Endothelial cell (in vitro differentiated cells): ENCODE measurements around the gene CA4. TPM values are rescaled to one million over a fixed set of nuclear protein-coding genes. Genes with fewer than 3 reads are reported as not detected.

Source experiments
- DNase-seq: peaks from one replicate; pipeline ENCODE4 v3.0.0; 2021; ENCODE audit warnings: low spot score
- H3K27ac Mint-ChIP-seq: one replicate; pipeline ENCODE4 v1.8.0; 2021; ENCODE audit warnings: mixed read lengths, inconsistent platforms; ENCODE audit not compliant: unreplicated experiment
- H3K27me3 Mint-ChIP-seq: one replicate; pipeline ENCODE4 v1.8.0; 2021; ENCODE audit warnings: mild to moderate bottlenecking, moderate library complexity, mixed read lengths, inconsistent platforms; ENCODE audit not compliant: unreplicated experiment
- H3K36me3 Mint-ChIP-seq: one replicate; pipeline ENCODE4 v1.8.0; 2021; ENCODE audit warnings: mild to moderate bottlenecking, low read depth, mixed read lengths, inconsistent platforms; ENCODE audit not compliant: unreplicated experiment
- H3K4me1 Mint-ChIP-seq: one replicate; pipeline ENCODE4 v1.8.0; 2021; ENCODE audit warnings: mild to moderate bottlenecking, mixed read lengths, inconsistent platforms; ENCODE audit not compliant: unreplicated experiment
- H3K4me3 Mint-ChIP-seq: one replicate; pipeline ENCODE4 v1.8.0; 2021; ENCODE audit warnings: mild to moderate bottlenecking, mixed read lengths, inconsistent platforms; ENCODE audit not compliant: unreplicated experiment
- H3K9me3 Mint-ChIP-seq: one replicate; pipeline ENCODE4 v1.8.0; 2021; ENCODE audit warnings: mixed read lengths, inconsistent platforms; ENCODE audit not compliant: unreplicated experiment
- CTCF ChIP-seq: fragments of 200-600 bp; sonication (generic); IDR thresholded peaks from one replicate; pipeline ENCODE4 v1.5.0; 2021; ENCODE audit warnings: antibody characterized with exemption; ENCODE audit not compliant: unreplicated experiment
- total RNA-seq: library from RNA; stranded (reverse); fragmentation: NEBNext Ultra II Directional; extraction: Animal tissue kit (Norgen Biotek cat#: 25700); gene quantifications from one replicate; pipeline ENCODE4 v1.2.1, GENCODE V29; 2021; ENCODE audit not compliant: unreplicated experiment

The CA4 gene
- total RNA-seq, 1 donor from 2014 or later, result 8.3 TPM

GRCh38 chr17:60127068-60128064 is 22.4 kb upstream of the CA4 start:
- Mint-ChIP-seq H3K9me3 (no peaks in the 10 kb centered on the region), H3K4me1 (peaks cover 8% of the 10 kb centered on the region), H3K27ac (no peak overlapping the region), H3K27me3 (no peaks in the 10 kb centered on the region), H3K36me3 (no peaks in the 10 kb centered on the region), H3K4me3 (no peak overlapping the region)
- DNase-seq, result no peak
- no peak for TF ChIP-seq CTCF

- Mint-ChIP-seq H3K4me3 (no peak overlapping the region), H3K27me3 (no peaks in the 10 kb centered on the region), H3K27ac (no peak overlapping the region), H3K36me3 (no peaks in the 10 kb centered on the region), H3K4me1 (peaks cover 8% of the 10 kb centered on the region), H3K9me3 (no peaks in the 10 kb centered on the region)
- TF ChIP-seq CTCF, result no peak
- DNase-seq, result no peak
These were observed 21.5 kb upstream of the CA4 start for GRCh38 chr17:60128171-60128859.

GRCh38 chr17:60129164-60129563 is 20.6 kb upstream of the CA4 start:
- no peaks in the 10 kb centered on the region for H3K9me3 Mint-ChIP-seq
- H3K36me3 Mint-ChIP-seq, result no peaks in the 10 kb centered on the region
- no peak overlapping the region for H3K27ac Mint-ChIP-seq
- H3K27me3 Mint-ChIP-seq, result no peaks in the 10 kb centered on the region
- TF ChIP-seq CTCF, result no peak
- DNase-seq, result no peak
- H3K4me1 Mint-ChIP-seq, result peaks cover 9% of the 10 kb centered on the region
- no peak overlapping the region for H3K4me3 Mint-ChIP-seq

GRCh38 chr17:60130466-60130865 is 19.3 kb upstream of the CA4 start:
- Mint-ChIP-seq H3K27ac (no peak overlapping the region), H3K36me3 (no peaks in the 10 kb centered on the region), H3K9me3 (no peaks in the 10 kb centered on the region), H3K27me3 (no peaks in the 10 kb centered on the region), H3K4me3 (no peak overlapping the region), H3K4me1 (peaks cover 19% of the 10 kb centered on the region)
- DNase-seq, result no peak
- no peak for TF ChIP-seq CTCF
